Effector memory CD8-positive, alpha-beta T cell (primary cell): ENCODE data around the gene ABLIM2.
"Not testable (repeated sequence)": the region's sequence is repeated elsewhere in the genome, so short reads cannot be mapped to it uniquely, and the experiment has no call there.

Experiments used
- ATAC-seq: fragments of 150-1000 bp; cut with Tn5 transposase; replicated peaks from 2 replicates; pipeline ENCODE4 v1.10.0; 2021; ENCODE audit warnings: mild to moderate bottlenecking, moderate library complexity
- DNase-seq, 3 experiments: peaks; one replicate each; pipeline ENCODE4 v3.0.0; 2021
- H3K27ac Mint-ChIP-seq, 2 donors: one replicate each; pipeline ENCODE4 v1.8.0; 2022; ENCODE audit warnings: mild to moderate bottlenecking in 2 of 2, mixed read lengths in 2 of 2, moderate library complexity in 2 of 2
- H3K27me3 Mint-ChIP-seq, 2 donors: one replicate each; pipeline ENCODE4 v1.8.0; 2022; ENCODE audit warnings: mixed read lengths in 2 of 2
- H3K36me3 Mint-ChIP-seq: one replicate; pipeline ENCODE4 v1.8.0; 2022; ENCODE audit warnings: mild to moderate bottlenecking, moderate library complexity, mixed read lengths; ENCODE audit not compliant: insufficient read depth
- H3K4me1 Mint-ChIP-seq, 2 donors: one replicate each; pipeline ENCODE4 v1.8.0; 2022; ENCODE audit warnings: low read depth in 2 of 2, mixed read lengths in 2 of 2
- H3K4me3 Mint-ChIP-seq, 2 donors: one replicate each; pipeline ENCODE4 v1.8.0; 2022; ENCODE audit warnings: mild to moderate bottlenecking in 2 of 2, mixed read lengths in 2 of 2, moderate library complexity in 2 of 2
- H3K9me3 Mint-ChIP-seq, 2 donors: one replicate each; pipeline ENCODE4 v1.8.0; 2022; ENCODE audit warnings: mixed read lengths in 2 of 2

The ABLIM2 gene

GRCh38 chr4:7938609-7939376 lies 219.8 kb downstream of the ABLIM2 start:
- peaks cover 7% of the 10 kb centered on the region for H3K36me3 Mint-ChIP-seq
- no peaks in the 10 kb centered on the region for H3K27me3 Mint-ChIP-seq
- peak overlapping the region in 1 of 2 donors; percentile 46 for H3K27ac Mint-ChIP-seq
- peaks cover 13 to 16% of the 10 kb centered on the region in 2 donors for H3K4me1 Mint-ChIP-seq
- ATAC-seq (peak; percentile 7), DNase-seq (no peak)
- H3K9me3 Mint-ChIP-seq = no peaks in the 10 kb centered on the region
- H3K4me3 Mint-ChIP-seq = peak overlapping the region; percentile 73 to 77

DNA sequence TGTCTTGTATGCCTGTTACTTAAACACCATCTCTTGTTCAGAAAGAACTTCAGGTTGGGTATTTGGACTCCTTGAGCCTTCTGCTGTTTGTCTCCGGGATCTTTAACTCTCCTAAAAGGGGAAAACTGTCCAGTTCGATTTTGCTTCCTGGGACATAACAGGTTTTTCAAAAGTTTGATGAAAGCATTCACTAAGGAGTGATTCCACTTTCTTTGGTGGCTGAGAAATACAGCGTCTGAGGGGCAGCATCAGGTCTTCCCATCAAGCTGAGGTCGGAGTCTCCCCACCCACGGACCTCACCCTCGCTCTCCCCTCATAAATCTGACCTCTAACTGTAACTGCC lies 220.4 kb downstream of the ABLIM2 start:
- peaks cover 13 to 16% of the 10 kb centered on the region in 2 donors for H3K4me1 Mint-ChIP-seq
- H3K4me3 Mint-ChIP-seq = peak overlapping the region; percentile 73 to 77
- H3K36me3 Mint-ChIP-seq = peaks cover 7% of the 10 kb centered on the region
- no peaks in the 10 kb centered on the region for H3K27me3 Mint-ChIP-seq
- peak overlapping the region in 1 of 2 donors; percentile 46 for H3K27ac Mint-ChIP-seq
- DNase-seq = no peak
- no peaks in the 10 kb centered on the region for H3K9me3 Mint-ChIP-seq
- no peak for ATAC-seq

- ATAC-seq = no peak
- Mint-ChIP-seq H3K27ac (no peak overlapping the region), H3K27me3 (no peaks in the 10 kb centered on the region), H3K9me3 (no peaks in the 10 kb centered on the region), H3K4me3 (peak overlapping the region in 1 of 2 donors; percentile 73), H3K36me3 (peaks cover 7% of the 10 kb centered on the region), H3K4me1 (peaks cover 13 to 16% of the 10 kb centered on the region in 2 donors)
- DNase-seq = no peak
Measured at GRCh38 chr4:7937006-7937405, 221.6 kb downstream of the ABLIM2 start.

DNA sequence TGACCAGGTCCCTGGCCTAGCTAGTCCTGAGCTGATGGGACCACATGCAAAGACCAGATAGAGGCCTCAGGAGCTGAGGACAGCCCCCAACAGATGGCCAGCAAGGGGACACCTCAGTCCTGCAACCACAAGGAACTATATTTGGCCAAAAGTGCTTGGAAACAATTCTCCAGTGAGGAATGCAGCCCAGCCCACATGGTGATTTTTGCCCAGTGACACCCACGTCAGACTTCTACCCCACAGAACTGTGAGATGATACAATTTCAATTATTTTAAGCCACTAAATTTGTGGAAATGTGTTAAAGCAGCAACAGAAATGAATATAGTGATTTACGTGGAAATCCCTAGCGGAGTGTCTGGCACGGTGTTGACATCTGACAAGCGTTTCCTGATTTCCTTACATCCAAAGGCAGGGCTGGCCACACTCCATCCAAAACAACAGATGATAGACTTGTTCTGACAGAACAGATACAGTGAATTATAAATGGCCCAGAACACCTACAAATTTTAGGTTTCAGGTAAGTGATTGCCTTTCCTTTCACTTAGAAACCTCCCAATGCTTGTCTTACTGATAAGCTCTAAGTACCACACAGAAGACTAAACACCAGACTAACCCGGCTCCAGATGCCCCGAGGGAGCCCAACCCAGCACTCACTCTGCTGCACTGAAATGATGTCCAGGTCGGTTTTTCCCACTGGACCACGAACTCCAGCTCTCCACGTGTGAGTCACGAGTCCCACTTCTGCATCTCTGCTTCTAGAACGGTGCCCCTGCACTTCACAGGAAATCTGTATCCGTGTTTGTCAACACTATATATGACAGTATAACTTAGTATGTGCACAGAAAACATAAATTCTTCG lies 224.7 kb downstream of the ABLIM2 start:
- no peak for ATAC-seq
- no peak overlapping the region for H3K27ac Mint-ChIP-seq
- H3K9me3 Mint-ChIP-seq = no peaks in the 10 kb centered on the region
- H3K4me3 Mint-ChIP-seq = no peak overlapping the region
- H3K27me3 Mint-ChIP-seq = no peaks in the 10 kb centered on the region
- peaks cover 12 to 16% of the 10 kb centered on the region in 2 donors for H3K4me1 Mint-ChIP-seq
- peaks cover 10% of the 10 kb centered on the region for H3K36me3 Mint-ChIP-seq
- DNase-seq = no peak

DNA sequence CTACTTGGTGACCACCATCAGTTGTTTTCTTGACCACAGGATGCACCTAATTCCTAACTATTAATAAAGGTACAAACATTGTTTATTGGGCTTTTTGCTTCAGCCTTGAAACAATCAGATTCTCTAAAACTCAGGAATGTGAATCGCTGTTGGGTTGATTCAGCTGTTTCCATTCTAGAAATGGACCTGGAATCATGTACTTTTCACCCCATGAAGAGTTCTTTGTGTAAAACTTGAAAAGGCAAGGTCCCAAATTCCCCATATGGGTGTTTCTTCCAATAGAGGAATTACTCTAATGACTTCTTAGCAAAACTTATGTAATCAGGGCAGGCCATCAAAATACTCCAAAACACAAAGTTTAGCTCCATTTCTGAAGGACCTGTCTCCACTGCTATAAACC lies 226.3 kb downstream of the ABLIM2 start:
- no peaks in the 10 kb centered on the region for H3K9me3 Mint-ChIP-seq
- peaks cover 5 to 11% of the 10 kb centered on the region in 2 donors for H3K4me1 Mint-ChIP-seq
- DNase-seq (no peak), ATAC-seq (no peak)
- no peaks in the 10 kb centered on the region for H3K27me3 Mint-ChIP-seq
- no peak overlapping the region for H3K4me3 Mint-ChIP-seq
- H3K27ac Mint-ChIP-seq = no peak overlapping the region
- H3K36me3 Mint-ChIP-seq = peaks cover 3% of the 10 kb centered on the region

DNA sequence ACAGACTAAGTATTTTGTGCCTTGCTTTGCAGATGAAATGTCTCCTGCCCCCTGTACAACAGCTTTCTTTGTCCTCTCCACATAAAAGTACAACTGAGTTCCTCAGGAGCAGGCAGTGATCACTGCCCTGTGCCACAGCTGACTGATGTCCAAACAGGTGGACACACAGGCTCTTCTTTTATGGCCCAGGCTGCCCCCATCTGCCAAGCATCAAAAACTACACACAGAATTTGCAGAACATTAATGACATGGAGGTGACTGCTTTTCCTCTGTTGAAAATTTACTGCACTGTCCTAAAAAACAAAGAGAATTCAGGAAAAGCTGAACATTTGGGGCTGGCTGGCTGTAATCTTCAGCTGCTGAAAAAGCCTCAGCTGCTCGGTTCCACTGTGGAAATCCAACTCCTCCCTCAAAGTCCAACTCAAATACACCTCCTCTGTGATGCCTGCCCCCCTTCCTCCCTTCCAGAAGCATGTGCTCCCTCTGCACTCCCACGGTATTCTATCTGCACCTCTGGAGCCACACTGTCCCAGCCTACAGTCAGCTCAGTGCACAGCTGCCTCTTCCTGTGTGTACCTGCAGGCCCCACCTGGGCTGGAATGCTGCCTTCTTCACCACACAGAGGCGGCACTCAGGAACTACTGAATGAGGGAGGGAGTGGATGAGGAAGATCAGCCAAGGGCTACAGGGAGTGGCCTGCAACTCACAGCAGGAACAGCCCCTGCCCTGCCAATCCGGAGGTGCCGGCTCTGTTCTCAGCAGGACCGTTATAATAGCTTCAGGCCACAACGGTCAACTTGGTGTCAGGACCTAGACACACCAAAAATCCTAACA lies 229.3 kb downstream of the ABLIM2 start:
- DNase-seq (no peak), ATAC-seq (no peak)
- Mint-ChIP-seq H3K27me3 (no peaks in the 10 kb centered on the region), H3K36me3 (peaks cover 3% of the 10 kb centered on the region), H3K4me3 (no peak overlapping the region), H3K9me3 (peaks cover 0 to 3% of the 10 kb centered on the region in 2 donors), H3K4me1 (peaks cover 5 to 12% of the 10 kb centered on the region in 2 donors), H3K27ac (no peak overlapping the region)

DNA sequence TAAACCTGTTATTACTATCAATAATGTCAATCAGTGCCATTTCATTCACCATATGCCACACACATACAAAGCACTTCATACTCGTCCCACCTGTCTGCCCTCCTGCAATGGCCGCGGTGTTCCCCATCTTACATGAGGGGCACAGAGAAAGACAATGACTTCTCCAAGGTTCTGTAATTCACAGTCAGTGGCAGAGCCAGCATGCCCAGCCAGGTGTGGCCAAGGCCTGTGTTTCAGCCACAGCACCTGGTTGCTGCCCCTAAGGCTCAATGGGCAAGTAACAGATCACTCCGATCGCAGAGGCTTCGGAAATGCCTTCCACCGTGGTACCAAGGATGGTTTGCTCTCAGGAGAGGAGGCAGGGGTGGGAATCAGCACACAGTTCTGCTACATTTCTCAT lies 229.9 kb downstream of the ABLIM2 start:
- H3K27ac Mint-ChIP-seq = no peak overlapping the region
- H3K9me3 Mint-ChIP-seq = peaks cover 0 to 3% of the 10 kb centered on the region in 2 donors
- ATAC-seq (no peak), DNase-seq (no peak)
- H3K4me3 Mint-ChIP-seq = no peak overlapping the region
- peaks cover 3% of the 10 kb centered on the region for H3K36me3 Mint-ChIP-seq
- no peaks in the 10 kb centered on the region for H3K27me3 Mint-ChIP-seq
- H3K4me1 Mint-ChIP-seq = peaks cover 5 to 16% of the 10 kb centered on the region in 2 donors

- Mint-ChIP-seq H3K27me3 (no peaks in the 10 kb centered on the region), H3K36me3 (peaks cover 4% of the 10 kb centered on the region), H3K4me1 (peaks cover 5 to 21% of the 10 kb centered on the region in 2 donors), H3K27ac (no peak overlapping the region), H3K4me3 (no peak overlapping the region), H3K9me3 (peaks cover 0 to 3% of the 10 kb centered on the region in 2 donors)
- ATAC-seq (no peak), DNase-seq (no peak)
Measured at GRCh38 chr4:7926822-7927221, 231.8 kb downstream of the ABLIM2 start.

DNA sequence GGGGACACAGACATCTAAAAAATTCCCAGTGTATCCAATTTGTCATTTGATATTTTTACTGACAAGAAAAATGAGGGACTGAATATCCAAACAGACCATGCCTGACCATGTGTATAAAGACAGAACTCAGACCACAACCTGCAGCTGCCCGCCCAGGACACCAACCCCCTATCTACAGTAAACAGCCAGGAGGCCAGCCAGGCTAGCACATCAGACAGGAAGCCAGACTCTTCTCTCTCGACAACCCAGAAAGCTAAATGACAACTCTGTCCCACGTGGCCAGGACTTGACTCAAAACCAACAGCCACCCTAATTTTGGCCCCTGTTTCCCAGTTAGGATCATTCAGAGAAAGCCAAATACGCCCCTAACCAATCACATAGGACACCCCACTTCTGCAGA lies 234.0 kb downstream of the ABLIM2 start:
- Mint-ChIP-seq H3K27me3 (no peaks in the 10 kb centered on the region), H3K27ac (no peak overlapping the region), H3K36me3 (peaks cover 10% of the 10 kb centered on the region), H3K4me3 (no peak overlapping the region), H3K9me3 (peaks cover 0 to 3% of the 10 kb centered on the region in 2 donors), H3K4me1 (peaks cover 4 to 21% of the 10 kb centered on the region in 2 donors)
- DNase-seq = no peak
- no peak for ATAC-seq

DNA sequence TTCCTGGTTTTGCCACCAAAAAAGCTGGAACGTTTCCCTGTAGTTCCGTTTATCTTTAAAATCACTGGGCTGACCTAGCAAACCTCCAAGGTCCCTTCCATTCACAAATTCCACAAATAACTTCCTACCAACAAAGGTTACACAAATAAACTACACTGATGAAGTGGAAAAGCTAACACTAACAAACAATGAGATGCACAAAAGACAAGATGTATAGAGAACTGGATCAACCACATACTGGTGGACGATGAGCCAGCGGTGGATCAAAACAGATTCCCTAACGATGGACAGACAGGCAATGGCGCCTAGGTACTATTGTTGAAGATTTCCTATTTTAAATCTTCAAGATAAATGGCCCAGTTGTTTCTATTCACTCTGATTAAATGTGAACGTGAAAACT lies 234.4 kb downstream of the ABLIM2 start:
- Mint-ChIP-seq H3K4me3 (no peak overlapping the region), H3K9me3 (peaks cover 0 to 3% of the 10 kb centered on the region in 2 donors), H3K27ac (no peak overlapping the region), H3K36me3 (peaks cover 7% of the 10 kb centered on the region), H3K27me3 (no peaks in the 10 kb centered on the region), H3K4me1 (peaks cover 2 to 21% of the 10 kb centered on the region in 2 donors)
- ATAC-seq (no peak), DNase-seq (no peak)

DNA sequence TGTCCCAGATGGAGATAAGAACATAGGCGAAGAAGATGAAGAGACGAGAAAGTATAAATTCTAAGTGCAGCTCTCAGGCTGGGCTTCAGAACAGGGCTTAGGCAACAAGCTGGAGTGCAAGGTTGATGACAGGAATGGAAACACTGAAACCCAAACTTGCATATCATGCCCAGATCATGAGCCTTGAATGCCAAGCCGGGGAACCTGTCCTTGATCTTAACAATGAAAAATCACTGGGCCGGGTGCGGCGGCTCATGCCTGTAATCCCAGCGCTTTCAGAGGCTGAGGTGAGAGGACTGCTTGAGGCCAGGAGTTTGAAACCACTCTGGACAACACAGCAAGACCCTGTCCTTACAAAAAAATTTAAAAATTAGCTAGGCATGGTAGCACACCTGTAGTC lies 236.1 kb downstream of the ABLIM2 start:
- DNase-seq = no peak
- no peak for ATAC-seq
- Mint-ChIP-seq H3K27ac (peak overlapping the region in 1 of 2 donors; percentile 49), H3K27me3 (no peaks in the 10 kb centered on the region), H3K9me3 (peaks cover 0 to 3% of the 10 kb centered on the region in 2 donors), H3K4me3 (no peak overlapping the region), H3K4me1 (peaks cover 7 to 22% of the 10 kb centered on the region in 2 donors), H3K36me3 (peaks cover 7% of the 10 kb centered on the region)

DNA sequence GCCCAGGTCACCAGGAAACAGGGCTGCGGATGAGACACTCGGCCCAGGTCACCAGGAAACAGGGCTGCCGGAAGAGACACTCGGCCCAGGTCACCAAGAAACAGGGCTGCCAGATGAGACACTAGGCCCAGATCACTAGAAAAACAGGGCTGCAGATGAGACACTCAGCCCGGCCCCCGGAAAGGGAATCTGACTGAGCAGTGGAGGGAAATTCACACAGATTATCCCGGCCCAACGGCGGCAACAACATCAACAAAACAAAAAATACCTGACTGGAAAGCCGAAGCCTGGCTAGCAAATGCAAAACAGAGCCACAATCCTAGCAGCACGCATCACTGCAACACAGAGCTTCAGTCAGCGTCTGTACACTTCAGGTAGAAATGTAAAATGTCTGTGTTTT lies 239.6 kb downstream of the ABLIM2 start:
- H3K27me3 Mint-ChIP-seq = no peaks in the 10 kb centered on the region
- DNase-seq (no peak), ATAC-seq (no peak)
- H3K36me3 Mint-ChIP-seq = peaks cover 8% of the 10 kb centered on the region
- H3K4me1 Mint-ChIP-seq = peaks cover 5 to 23% of the 10 kb centered on the region in 2 donors
- H3K9me3 Mint-ChIP-seq = no peaks in the 10 kb centered on the region
- H3K4me3 Mint-ChIP-seq = no peak overlapping the region
- no peak overlapping the region for H3K27ac Mint-ChIP-seq

GRCh38 chr4:7918187-7918586 lies 240.4 kb downstream of the ABLIM2 start:
- H3K9me3 Mint-ChIP-seq, H3K27me3 Mint-ChIP-seq, DNase-seq, ATAC-seq: not testable (repeated sequence)
- Mint-ChIP-seq H3K27ac (peak overlapping the region in 1 of 2 donors; percentile 20), H3K36me3 (peaks cover 11% of the 10 kb centered on the region), H3K4me1 (peaks cover 5 to 16% of the 10 kb centered on the region in 2 donors), H3K4me3 (peak overlapping the region in 1 of 2 donors; percentile 19)
